Endothelial cell (in vitro differentiated cells): Measurements from ENCODE around the gene NDUFV2. TPM values are rescaled to one million over a fixed set of nuclear protein-coding genes. Genes with fewer than 3 reads are reported as not detected.

Source experiments
- DNase-seq: peaks from one replicate; pipeline ENCODE4 v3.0.0; 2021; ENCODE audit warnings: low spot score
- H3K27ac Mint-ChIP-seq: one replicate; pipeline ENCODE4 v1.8.0; 2021; ENCODE audit warnings: mixed read lengths, inconsistent platforms; ENCODE audit not compliant: unreplicated experiment
- H3K27me3 Mint-ChIP-seq: one replicate; pipeline ENCODE4 v1.8.0; 2021; ENCODE audit warnings: mild to moderate bottlenecking, moderate library complexity, mixed read lengths, inconsistent platforms; ENCODE audit not compliant: unreplicated experiment
- H3K36me3 Mint-ChIP-seq: one replicate; pipeline ENCODE4 v1.8.0; 2021; ENCODE audit warnings: mild to moderate bottlenecking, low read depth, mixed read lengths, inconsistent platforms; ENCODE audit not compliant: unreplicated experiment
- H3K4me1 Mint-ChIP-seq: one replicate; pipeline ENCODE4 v1.8.0; 2021; ENCODE audit warnings: mild to moderate bottlenecking, mixed read lengths, inconsistent platforms; ENCODE audit not compliant: unreplicated experiment
- H3K4me3 Mint-ChIP-seq: one replicate; pipeline ENCODE4 v1.8.0; 2021; ENCODE audit warnings: mild to moderate bottlenecking, mixed read lengths, inconsistent platforms; ENCODE audit not compliant: unreplicated experiment
- H3K9me3 Mint-ChIP-seq: one replicate; pipeline ENCODE4 v1.8.0; 2021; ENCODE audit warnings: mixed read lengths, inconsistent platforms; ENCODE audit not compliant: unreplicated experiment
- CTCF ChIP-seq: fragments of 200-600 bp; sonication (generic); IDR thresholded peaks from one replicate; pipeline ENCODE4 v1.5.0; 2021; ENCODE audit warnings: antibody characterized with exemption; ENCODE audit not compliant: unreplicated experiment
- total RNA-seq: library from RNA; stranded (reverse); fragmentation: NEBNext Ultra II Directional; extraction: Animal tissue kit (Norgen Biotek cat#: 25700); gene quantifications from one replicate; pipeline ENCODE4 v1.2.1, GENCODE V29; 2021; ENCODE audit not compliant: unreplicated experiment

NDUFV2 gene
- total RNA-seq, 1 donor from 2014 or later, result 102 TPM

- Mint-ChIP-seq H3K36me3 (no peaks in the 10 kb centered on the region), H3K4me3 (no peak overlapping the region), H3K27me3 (no peaks in the 10 kb centered on the region), H3K4me1 (peaks cover 8% of the 10 kb centered on the region), H3K9me3 (no peaks in the 10 kb centered on the region), H3K27ac (no peak overlapping the region)
- no peak for TF ChIP-seq CTCF
- no peak for DNase-seq
These were observed 45.7 kb downstream of the NDUFV2 start for GRCh38 chr18:9148203-9148552.

- peaks cover 4% of the 10 kb centered on the region for H3K4me1 Mint-ChIP-seq
- no peak for DNase-seq
- no peaks in the 10 kb centered on the region for H3K9me3 Mint-ChIP-seq
- no peaks in the 10 kb centered on the region for H3K36me3 Mint-ChIP-seq
- no peaks in the 10 kb centered on the region for H3K27me3 Mint-ChIP-seq
- TF ChIP-seq CTCF, result no peak
- no peak overlapping the region for H3K27ac Mint-ChIP-seq
- H3K4me3 Mint-ChIP-seq, result no peak overlapping the region
These were observed 47.6 kb downstream of the NDUFV2 start for GRCh38 chr18:9150121-9150520.

DNA sequence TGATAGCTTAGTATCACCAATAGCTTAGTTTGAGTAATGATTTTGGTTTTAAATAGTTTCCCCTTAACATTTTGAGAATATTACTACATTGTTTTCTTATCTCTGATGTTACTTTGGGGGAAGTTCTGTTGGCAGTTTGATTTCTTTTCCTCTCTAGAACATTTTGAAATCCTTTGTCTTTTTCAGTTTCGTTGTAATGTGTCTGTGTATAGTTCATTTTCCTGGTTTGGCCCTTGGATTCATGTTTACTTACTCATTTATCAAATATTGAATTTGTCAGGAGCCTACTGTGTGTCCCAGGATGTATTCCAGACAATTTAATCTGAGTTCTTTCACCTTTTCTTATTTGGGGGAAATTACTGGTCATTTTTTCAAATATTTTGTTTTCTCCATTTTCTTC, 50.8 kb downstream of the NDUFV2 start:
- no peak for DNase-seq
- no peaks in the 10 kb centered on the region for H3K9me3 Mint-ChIP-seq
- no peak overlapping the region for H3K27ac Mint-ChIP-seq
- no peaks in the 10 kb centered on the region for H3K27me3 Mint-ChIP-seq
- H3K4me3 Mint-ChIP-seq, result no peak overlapping the region
- H3K36me3 Mint-ChIP-seq, result no peaks in the 10 kb centered on the region
- no peak for TF ChIP-seq CTCF
- H3K4me1 Mint-ChIP-seq, result peaks cover 4% of the 10 kb centered on the region

GRCh38 chr18:9156604-9157249, 54.2 kb downstream of the NDUFV2 start:
- Mint-ChIP-seq H3K4me3 (no peak overlapping the region), H3K27ac (no peak overlapping the region), H3K36me3 (no peaks in the 10 kb centered on the region), H3K9me3 (no peaks in the 10 kb centered on the region), H3K4me1 (peaks cover 4% of the 10 kb centered on the region), H3K27me3 (no peaks in the 10 kb centered on the region)
- DNase-seq, result no peak
- TF ChIP-seq CTCF, result no peak

- DNase-seq, result no peak
- TF ChIP-seq CTCF, result no peak
- peaks cover 3% of the 10 kb centered on the region for H3K4me1 Mint-ChIP-seq
- peaks cover 3% of the 10 kb centered on the region for H3K27me3 Mint-ChIP-seq
- H3K27ac Mint-ChIP-seq, result no peak overlapping the region
- no peak overlapping the region for H3K4me3 Mint-ChIP-seq
- no peaks in the 10 kb centered on the region for H3K36me3 Mint-ChIP-seq
- H3K9me3 Mint-ChIP-seq, result no peaks in the 10 kb centered on the region
These were observed 55.3 kb downstream of the NDUFV2 start for GRCh38 chr18:9157806-9158205.
